Measurements from ENCODE around the gene RAPGEF1. TPM values are rescaled to one million over a fixed set of nuclear protein-coding genes. Genes with fewer than 3 reads are reported as not detected.

Gene RAPGEF1
- total and polyA plus RNA-seq, 2 donors (not counting 3 experiments of a cell fraction or from before 2014, with no cell fraction given): 50.0 to 124 TPM

GRCh38 chr9:131543141-131543540, 196.7 kb downstream of the RAPGEF1 start:
- no peaks in the 10 kb centered on the region for H3K79me2 ChIP-seq (ENCODE audit: control insufficient read depth, insufficient read depth, low read length)
- H3K36me3 ChIP-seq (ENCODE audit: control insufficient read depth in 2 of 2, extremely low read depth in 1 of 2, insufficient read depth in 2 of 2, low read length in 2 of 2): no peaks in the 10 kb centered on the region
- H4K20me1 ChIP-seq (replicated peaks; ENCODE audit: control insufficient read depth, extremely low read depth, insufficient read depth, low read length): no peaks in the 10 kb centered on the region
- intact Hi-C loops (cut with micrococcal nuclease) (no loop called here), dilution Hi-C loops (cut with MboI; ENCODE audit: extremely low pct_ligation_motif_present, low sequenced_read_pairs) (no loop called here)
- no peak overlapping the region for H3K4me3 ChIP-seq (replicated peaks in 1 of 3; ENCODE audit: insufficient read depth in 1 of 3, low read depth in 1 of 3, low read length in 3 of 3)
- FAIRE-seq: no peak
- H3K9ac ChIP-seq (replicated peaks; ENCODE audit: extremely low read depth, insufficient read depth, low read length): no peak overlapping the region
- TF ChIP-seq POLR2A (IDR thresholded peaks at IDR 0.05; ENCODE audit: low read depth, low read length) (no peak), MAX (IDR thresholded peaks at IDR 0.05; ENCODE audit: insufficient read depth, insufficient read length) (no peak)
- peaks cover 25 to 34% of the 10 kb centered on the region in 2 experiments for H3K27me3 ChIP-seq (ENCODE audit: control insufficient read depth in 2 of 2, insufficient read depth in 2 of 2, low read length in 2 of 2)
- peaks cover 3% of the 10 kb centered on the region for H3K4me1 ChIP-seq (ENCODE audit: control insufficient read depth, extremely low read depth, insufficient read depth, low read length)
- DNase-seq (ENCODE audit: low read depth, low spot score): no peak
- ChIA-PET CTCF (no interaction called here), POLR2A (no interaction called here)
- no peak overlapping the region for H3K4me2 ChIP-seq (ENCODE audit: insufficient read depth, low read length)
- no TSS peak for BruUV-seq (replicated peaks)
- H2AFZ ChIP-seq (ENCODE audit: low read depth, low read length): no peak overlapping the region
- H3K27ac ChIP-seq (ENCODE audit: insufficient read depth, low read depth, low read length): no peak overlapping the region
- H3K9me3 ChIP-seq (replicated peaks; ENCODE audit: control insufficient read depth, insufficient read depth, low read length): no peaks in the 10 kb centered on the region
- H3K9me1 ChIP-seq (replicated peaks; ENCODE audit: control insufficient read depth, extremely low read depth, insufficient read depth, low read length): no peaks in the 10 kb centered on the region

- Histone ChIP-seq H3K9ac (replicated peaks; ENCODE audit: extremely low read depth, insufficient read depth, low read length) (no peak overlapping the region), H3K4me1 (ENCODE audit: control insufficient read depth, extremely low read depth, insufficient read depth, low read length) (no peaks in the 10 kb centered on the region), H3K27me3 (ENCODE audit: control insufficient read depth in 2 of 2, insufficient read depth in 2 of 2, low read length in 2 of 2) (peaks cover 3 to 5% of the 10 kb centered on the region in 2 experiments), H3K9me1 (replicated peaks; ENCODE audit: control insufficient read depth, extremely low read depth, insufficient read depth, low read length) (no peaks in the 10 kb centered on the region), H2AFZ (ENCODE audit: low read depth, low read length) (no peak overlapping the region), H4K20me1 (replicated peaks; ENCODE audit: control insufficient read depth, extremely low read depth, insufficient read depth, low read length) (no peaks in the 10 kb centered on the region), H3K36me3 (ENCODE audit: control insufficient read depth in 2 of 2, extremely low read depth in 1 of 2, insufficient read depth in 2 of 2, low read length in 2 of 2) (no peaks in the 10 kb centered on the region), H3K27ac (ENCODE audit: insufficient read depth, low read depth, low read length) (no peak overlapping the region), H3K4me3 (replicated peaks in 1 of 3; ENCODE audit: insufficient read depth in 1 of 3, low read depth in 1 of 3, low read length in 3 of 3) (no peak overlapping the region), H3K79me2 (ENCODE audit: control insufficient read depth, insufficient read depth, low read length) (no peaks in the 10 kb centered on the region), H3K4me2 (ENCODE audit: insufficient read depth, low read length) (no peak overlapping the region), H3K9me3 (replicated peaks; ENCODE audit: control insufficient read depth, insufficient read depth, low read length) (no peaks in the 10 kb centered on the region)
- BruUV-seq (replicated peaks): no TSS peak
- no peak for DNase-seq (ENCODE audit: low read depth, low spot score)
- dilution Hi-C loops (cut with MboI; ENCODE audit: extremely low pct_ligation_motif_present, low sequenced_read_pairs) (no loop called here), intact Hi-C loops (cut with micrococcal nuclease) (loop anchor here (10.0 kb wide), 1 partner anchor 45 kb away; no protein-coding TSS in a partner anchor)
- FAIRE-seq: no peak
- POLR2A ChIA-PET: no interaction called here
- CTCF ChIA-PET: no interaction called here
- TF ChIP-seq JUN (IDR thresholded peaks at IDR 0.05; ENCODE audit: borderline replicate concordance, insufficient read depth, insufficient read length, low read depth) (no peak), FOS (IDR thresholded peaks at IDR 0.05; ENCODE audit: borderline replicate concordance, insufficient read depth, low read length) (no peak), EZH2 (IDR thresholded peaks at IDR 0.05; ENCODE audit: borderline replicate concordance, low read depth, low read length, severe bottlenecking) (no peak), MAX (IDR thresholded peaks at IDR 0.05; ENCODE audit: insufficient read depth, insufficient read length) (no peak), CTCF (IDR thresholded peaks at IDR 0.05; ENCODE audit: extremely low read depth in 1 of 2, insufficient read depth in 1 of 2, low read depth in 1 of 2, low read length in 2 of 2) (no peak), MYC (IDR thresholded peaks at IDR 0.05; ENCODE audit: low read depth, low read length) (no peak), POLR2A (IDR thresholded peaks at IDR 0.05; ENCODE audit: low read depth, low read length) (no peak), GATA2 (IDR thresholded peaks at IDR 0.05; ENCODE audit: insufficient read depth, insufficient read length, low read depth, low read length) (no peak), POLR2AphosphoS5 (IDR thresholded peaks at IDR 0.05; ENCODE audit: insufficient read depth, low read depth, low read length) (no peak)
Measured at GRCh38 chr9:131539223-131539923, 200.5 kb downstream of the RAPGEF1 start.
